GM19043 (cell line): ENCODE measurements around the gene TSC1.
A peak's percentile ranks its signal among the peaks of the same experiment; 100 is the strongest.
"Not testable (repeated sequence)": the region's sequence is repeated elsewhere in the genome, so short reads cannot be mapped to it uniquely, and the experiment has no call there.

ENCODE experiments used
- ATAC-seq: cut with Tn5 transposase; IDR thresholded peaks from one replicate; pipeline ENCODE4 v1.9.1; 2021; ENCODE audit warnings: low read depth; ENCODE audit not compliant: unreplicated experiment

The TSC1 gene

GRCh38 chr9:132944294-132945185 is at the start of gene TSC1:
TSC1 (minus strand) TSS chr9:132944616; CDS start chr9:132928872, 15,744 bp downstream.
- ATAC-seq, result peak; percentile 58

- ATAC-seq, result no peak
Measured at GRCh38 chr9:132993511-132993939, 49.1 kb upstream of the TSC1 start.

- no peak for ATAC-seq
Measured at GRCh38 chr9:132991351-132992300, 47.2 kb upstream of the TSC1 start.

GRCh38 chr9:132990781-132991180 is 46.4 kb upstream of the TSC1 start:
- no peak for ATAC-seq

- not testable (repeated sequence) for ATAC-seq
Measured at GRCh38 chr9:132989998-132990557, 45.7 kb upstream of the TSC1 start.

- ATAC-seq, result no peak
Measured at GRCh38 chr9:132989414-132989996, 45.1 kb upstream of the TSC1 start.

DNA sequence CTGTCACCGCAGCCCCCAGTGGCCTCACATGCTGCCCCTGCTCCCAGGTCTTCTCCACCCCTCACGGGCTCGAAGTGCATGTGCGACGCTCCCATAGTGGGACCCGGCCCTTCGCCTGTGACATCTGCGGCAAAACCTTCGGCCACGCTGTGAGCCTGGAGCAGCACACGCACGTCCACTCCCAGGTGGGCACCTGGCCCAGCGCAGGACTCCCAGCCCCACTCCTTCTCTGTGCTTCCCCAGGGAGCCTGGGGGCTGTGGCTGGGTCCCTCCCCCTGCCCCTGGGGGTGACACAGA is 44.5 kb upstream of the TSC1 start:
- no peak for ATAC-seq

GRCh38 chr9:132988244-132989013 is 44.0 kb upstream of the TSC1 start:
- no peak for ATAC-seq

DNA sequence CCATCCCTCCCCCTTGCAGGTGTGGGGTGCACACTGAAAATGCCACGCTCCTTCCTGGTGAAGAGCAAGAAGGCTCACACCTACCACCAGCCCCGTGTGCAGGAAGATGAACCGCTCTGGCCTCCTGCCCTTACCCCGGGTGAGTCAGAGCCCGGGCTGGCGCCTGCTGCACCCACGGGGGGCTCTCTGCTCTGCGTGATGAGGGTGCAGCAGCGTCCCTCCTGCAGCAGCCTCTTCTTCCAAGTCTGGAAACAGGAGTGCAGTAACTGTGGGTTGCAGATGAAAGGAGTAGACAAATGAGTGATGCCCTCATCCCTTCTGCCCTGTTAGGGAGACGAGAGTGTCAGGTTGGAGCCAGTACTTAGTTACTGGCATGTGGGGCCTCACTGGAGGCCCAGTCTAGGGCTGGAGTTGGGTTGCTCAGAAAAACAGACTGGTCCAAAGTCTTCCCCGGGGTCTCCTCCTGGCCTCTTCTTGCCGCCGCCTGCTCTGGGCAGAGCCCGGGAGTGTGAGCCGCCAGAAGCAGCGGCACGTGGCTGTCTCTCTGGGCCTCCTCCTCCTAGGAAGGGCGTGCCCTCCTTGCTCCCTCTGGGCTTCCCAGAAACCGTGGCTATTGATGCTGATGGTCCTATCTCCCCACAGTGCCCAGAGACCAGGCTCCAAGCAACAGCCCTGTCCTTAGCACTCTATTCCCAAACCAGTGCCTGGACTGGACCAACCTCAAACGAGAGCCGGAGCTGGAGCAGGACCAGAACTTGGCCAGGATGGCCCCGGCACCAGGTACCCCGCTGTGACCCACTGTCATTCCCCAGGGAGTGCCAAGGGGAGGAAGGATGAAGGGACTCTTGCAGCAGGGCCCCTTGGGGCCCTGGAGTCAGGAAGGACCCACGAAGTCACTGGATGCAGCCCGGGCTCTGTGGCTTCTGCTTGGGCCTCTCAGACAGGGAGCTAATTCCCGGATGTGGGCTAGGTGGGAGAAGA is 42.5 kb upstream of the TSC1 start:
- ATAC-seq, result no peak

DNA sequence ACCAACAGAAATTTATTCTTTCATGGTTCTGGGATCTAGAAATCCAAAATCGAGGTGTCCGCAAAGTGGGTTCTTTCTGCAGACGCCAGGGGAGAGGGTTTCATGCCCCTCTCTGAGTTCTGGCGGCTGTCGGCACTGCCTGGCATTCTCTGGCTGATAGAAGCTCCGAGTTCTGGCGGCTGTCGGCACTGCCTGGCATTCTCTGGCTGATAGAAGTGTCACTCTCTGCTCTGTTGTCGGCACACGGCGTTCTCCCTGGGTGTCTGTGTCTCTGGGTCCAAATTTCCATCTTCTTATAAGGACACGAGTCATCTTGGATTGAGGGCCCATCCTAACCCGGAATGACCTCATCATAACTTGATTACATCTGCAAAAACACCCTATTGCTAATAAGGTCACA is 41.7 kb upstream of the TSC1 start:
- ATAC-seq, result no peak

DNA sequence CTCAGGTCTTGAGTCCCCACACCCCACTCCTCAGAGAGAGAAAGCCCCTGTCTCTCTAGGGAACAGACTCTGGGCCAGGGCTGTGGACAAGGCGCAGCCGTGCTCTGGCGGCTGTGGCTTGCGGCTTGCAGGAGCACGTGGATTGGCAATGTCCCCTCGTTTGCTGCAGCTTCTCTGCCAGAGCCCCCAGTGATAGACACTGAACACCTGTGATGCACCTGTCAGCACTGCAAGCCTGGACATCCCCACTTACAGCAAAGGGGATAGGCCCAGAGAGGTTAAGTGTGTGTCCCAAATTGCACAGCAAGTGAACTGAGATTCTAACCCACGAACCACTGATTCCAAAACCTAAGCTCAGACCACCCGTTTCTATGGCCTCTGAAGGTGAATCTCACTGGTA is 41.1 kb upstream of the TSC1 start:
- no peak for ATAC-seq

GRCh38 chr9:132985071-132985350 is 40.6 kb upstream of the TSC1 start:
- no peak for ATAC-seq

GRCh38 chr9:132984202-132985070 is 40.0 kb upstream of the TSC1 start:
- no peak for ATAC-seq

DNA sequence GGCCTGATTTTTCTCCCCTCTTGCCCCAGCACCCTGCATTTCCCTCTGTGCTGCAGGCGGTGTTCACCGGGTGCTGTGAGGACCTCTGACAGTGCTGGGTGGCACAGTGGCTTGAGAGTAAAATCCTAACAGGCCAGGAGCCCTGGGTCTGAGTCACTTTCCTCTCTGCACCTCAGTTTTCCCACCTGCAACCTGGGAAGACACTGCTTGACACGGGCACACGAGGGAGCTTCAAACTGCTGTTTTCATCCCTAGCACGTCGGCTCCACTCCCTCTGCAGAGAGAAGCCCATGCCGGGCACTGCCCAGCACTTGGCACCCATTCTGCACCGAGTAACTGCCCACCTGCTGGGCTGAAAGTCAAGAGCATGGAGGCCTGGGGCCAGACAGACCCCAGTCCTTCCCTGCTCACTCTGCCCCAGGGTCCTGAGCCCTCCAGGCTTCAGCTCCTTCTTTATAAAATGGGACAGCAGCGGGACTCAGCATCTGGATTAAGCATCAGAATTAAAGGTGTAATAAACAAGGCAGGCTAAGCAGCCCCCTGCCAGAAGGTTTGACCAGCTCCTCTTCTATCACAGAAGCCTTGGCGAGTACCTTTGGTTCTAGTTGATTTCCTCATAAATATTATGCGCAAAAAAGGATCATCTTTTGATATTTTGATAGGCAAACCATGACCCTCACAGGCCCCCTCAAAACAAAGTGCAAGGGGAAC is 39.2 kb upstream of the TSC1 start:
- ATAC-seq, result no peak

- ATAC-seq, result no peak
Measured at GRCh38 chr9:132982458-132982857, 38.0 kb upstream of the TSC1 start.

DNA sequence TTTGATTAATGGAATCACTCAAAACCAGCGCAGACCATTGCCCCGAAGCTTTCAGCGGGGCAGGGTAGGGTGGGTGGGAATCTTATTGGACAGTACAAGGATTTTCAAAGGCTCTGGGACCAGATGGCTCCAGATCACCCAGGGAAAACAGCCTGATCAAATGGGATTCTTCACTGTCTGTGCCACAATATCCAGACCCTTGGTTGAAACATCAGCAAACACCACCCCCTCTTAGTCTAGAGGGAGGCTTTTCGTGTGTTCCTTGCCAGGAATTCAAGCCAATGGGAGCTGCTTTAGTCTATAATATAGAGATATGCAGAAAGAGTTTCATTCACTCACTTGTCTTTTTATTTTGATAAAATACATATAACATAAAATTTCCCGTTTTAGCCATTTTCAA is 35.7 kb upstream of the TSC1 start:
- no peak for ATAC-seq

GRCh38 chr9:132978451-132979131 is 34.2 kb upstream of the TSC1 start, which contains the start of gene GFI1B:
GFI1B (plus strand) TSS chr9:132978694; CDS start chr9:132986679, 7,985 bp downstream.
- no peak for ATAC-seq
